NCI-H345 treated with DMSO at 0.1 percent for 48 hours (cell line): ENCODE data around the gene SERPIND1.

Experiments used
- DNase-seq: peaks from one replicate; lab custom pipeline; 2025; ENCODE audit not compliant: unreplicated experiment; lab: John Stamatoyannopoulos, UW

The SERPIND1 gene

GRCh38 chr22:20792966-20793728 is 19.2 kb downstream of the SERPIND1 start:
- DNase-seq: no peak

GRCh38 chr22:20793748-20794649 is 20.1 kb downstream of the SERPIND1 start:
- DNase-seq: no peak

GRCh38 chr22:20794650-20795413 is 20.9 kb downstream of the SERPIND1 start:
- DNase-seq: no peak

GRCh38 chr22:20796731-20797130 is 22.8 kb downstream of the SERPIND1 start:
- DNase-seq: no peak

- no peak for DNase-seq
Measured at GRCh38 chr22:20798218-20798617, 24.3 kb downstream of the SERPIND1 start.

GRCh38 chr22:20798974-20799373 is 25.1 kb downstream of the SERPIND1 start:
- no peak for DNase-seq

- no peak for DNase-seq
Measured at GRCh38 chr22:20799449-20799848, 25.5 kb downstream of the SERPIND1 start.

- no peak for DNase-seq
Measured at GRCh38 chr22:20802452-20802851, 28.5 kb downstream of the SERPIND1 start.

GRCh38 chr22:20802922-20803553 is 29.1 kb downstream of the SERPIND1 start:
- DNase-seq: no peak

GRCh38 chr22:20803696-20804324 is 29.9 kb downstream of the SERPIND1 start:
- DNase-seq: no peak

GRCh38 chr22:20804650-20805049 is 30.7 kb downstream of the SERPIND1 start:
- no peak for DNase-seq

GRCh38 chr22:20805972-20806471 is 32.1 kb downstream of the SERPIND1 start:
- DNase-seq: no peak

- DNase-seq: no peak
Measured at GRCh38 chr22:20807315-20807752, 33.4 kb downstream of the SERPIND1 start.

- no peak for DNase-seq
Measured at GRCh38 chr22:20808844-20809243, 34.9 kb downstream of the SERPIND1 start.

GRCh38 chr22:20809538-20810185 is 35.7 kb downstream of the SERPIND1 start:
- DNase-seq: no peak

- DNase-seq: no peak
Measured at GRCh38 chr22:20810645-20811044, 36.7 kb downstream of the SERPIND1 start.

GRCh38 chr22:20811171-20811570 is 37.3 kb downstream of the SERPIND1 start:
- no peak for DNase-seq

- DNase-seq: no peak
Measured at GRCh38 chr22:20811971-20812660, 38.2 kb downstream of the SERPIND1 start.

- no peak for DNase-seq
Measured at GRCh38 chr22:20813056-20813455, 39.1 kb downstream of the SERPIND1 start.
